HG03108 (cell line): ENCODE results near the gene NOP10.
"Not testable (repeated sequence)": the region's sequence is repeated elsewhere in the genome, so short reads cannot be mapped to it uniquely, and the experiment has no call there.

ENCODE experiments used
- ATAC-seq: cut with Tn5 transposase; IDR thresholded peaks from one replicate; pipeline ENCODE4 v1.9.1; 2021; ENCODE audit warnings: moderate library complexity; ENCODE audit not compliant: unreplicated experiment

NOP10 gene

GRCh38 chr15:34359416-34359815 lies 16.5 kb upstream of the NOP10 start:
- no peak for ATAC-seq

DNA sequence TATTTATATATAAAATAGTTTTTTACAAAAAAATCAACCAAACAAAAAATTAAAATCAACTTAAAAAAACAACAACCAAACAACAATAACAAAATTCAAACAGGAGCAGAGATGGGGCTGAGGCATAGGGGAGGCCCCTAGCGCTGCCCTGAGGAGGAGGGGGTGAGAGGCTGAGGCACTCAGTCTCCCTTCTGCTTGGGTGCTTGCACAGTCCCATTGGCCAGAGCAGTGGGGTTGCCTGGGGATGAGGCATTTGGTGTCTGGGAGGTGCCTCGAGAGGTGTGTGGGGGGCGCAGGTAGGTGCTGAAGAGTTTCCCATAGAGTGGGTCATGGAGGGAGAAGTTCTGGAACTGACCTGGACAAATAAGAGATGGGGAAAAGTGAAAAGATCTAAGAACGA lies 16.0 kb upstream of the NOP10 start:
- ATAC-seq, result no peak

DNA sequence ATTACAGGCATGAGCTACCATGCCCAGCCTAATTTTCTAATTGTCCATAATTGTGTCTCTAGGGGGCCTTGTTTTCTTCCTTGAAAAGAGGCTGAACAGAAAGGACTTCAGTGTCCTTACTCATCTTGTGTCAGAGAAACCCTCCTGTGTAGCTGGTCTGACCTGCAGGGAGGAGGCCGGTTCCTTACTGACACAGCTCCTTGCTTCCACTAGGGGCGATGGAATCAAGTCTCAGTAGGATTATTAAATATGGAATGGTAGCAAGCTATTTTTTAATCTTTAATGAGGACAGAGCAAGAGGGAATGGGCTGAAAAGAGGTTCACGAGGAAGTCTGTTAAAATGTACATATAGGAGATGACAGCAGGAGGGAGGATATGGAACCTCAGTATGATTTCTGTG lies 15.4 kb upstream of the NOP10 start:
- ATAC-seq, result no peak

- no peak for ATAC-seq
Observed at GRCh38 chr15:34357653-34358052, 14.7 kb upstream of the NOP10 start.

DNA sequence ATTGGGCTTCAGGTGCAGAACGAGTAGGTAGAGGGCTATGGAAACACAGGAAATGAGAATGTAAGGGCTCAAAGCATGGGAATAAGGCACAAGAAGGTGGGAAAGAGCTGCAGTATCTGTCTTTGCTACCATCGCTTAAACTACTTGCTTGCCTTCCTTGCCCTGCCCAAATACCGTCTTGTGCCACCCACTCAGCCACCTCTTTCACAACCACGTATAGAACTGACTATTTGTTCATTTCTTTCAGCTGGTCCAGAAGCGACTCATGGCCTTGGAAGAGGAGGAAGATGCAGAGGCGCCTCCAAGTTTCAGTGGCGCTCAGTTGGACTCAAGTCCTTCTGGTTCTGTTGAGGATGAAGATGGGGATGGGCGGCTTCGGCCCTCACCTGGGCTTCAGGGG lies 12.3 kb upstream of the NOP10 start:
- ATAC-seq, result no peak

DNA sequence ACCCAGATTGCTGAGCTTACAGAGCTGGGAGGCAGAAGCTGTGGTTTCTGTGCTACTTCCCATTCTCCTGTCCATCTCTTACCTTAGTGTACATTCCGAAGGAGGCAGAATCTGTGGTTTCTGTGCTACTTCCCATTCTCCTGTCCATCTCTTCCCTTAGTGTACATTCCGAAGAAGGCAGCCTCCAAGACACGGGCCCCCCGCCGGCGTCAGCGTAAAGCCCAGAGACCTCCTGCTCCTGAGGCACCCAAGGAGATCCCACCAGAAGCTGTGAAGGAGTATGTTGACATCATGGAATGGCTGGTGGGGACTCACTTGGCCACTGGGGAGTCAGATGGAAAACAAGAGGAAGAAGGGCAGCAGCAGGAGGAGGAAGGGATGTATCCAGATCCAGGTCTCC lies 11.3 kb upstream of the NOP10 start:
- ATAC-seq, result no peak

GRCh38 chr15:34353627-34354026 lies 10.7 kb upstream of the NOP10 start:
- no peak for ATAC-seq

DNA sequence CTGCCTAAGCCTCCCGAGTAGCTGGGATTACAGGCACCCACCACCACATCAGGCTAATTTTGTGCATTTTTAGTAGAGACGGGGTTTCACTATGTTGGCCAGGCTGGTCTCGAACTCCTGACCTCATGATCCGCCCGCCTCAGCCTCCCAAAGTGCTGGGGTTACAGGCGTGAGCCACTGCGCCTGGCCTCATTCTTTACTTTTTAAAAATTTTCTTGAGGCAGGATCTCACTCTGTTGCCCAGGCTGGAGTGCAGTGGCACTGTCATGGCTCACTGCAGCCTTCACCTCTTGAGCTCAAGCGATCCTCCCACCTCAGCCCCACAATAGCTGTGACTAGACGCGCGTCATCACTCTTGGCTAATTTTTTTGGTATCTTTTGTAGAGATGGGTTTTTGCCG lies 10.1 kb upstream of the NOP10 start:
- ATAC-seq, result not testable (repeated sequence)

DNA sequence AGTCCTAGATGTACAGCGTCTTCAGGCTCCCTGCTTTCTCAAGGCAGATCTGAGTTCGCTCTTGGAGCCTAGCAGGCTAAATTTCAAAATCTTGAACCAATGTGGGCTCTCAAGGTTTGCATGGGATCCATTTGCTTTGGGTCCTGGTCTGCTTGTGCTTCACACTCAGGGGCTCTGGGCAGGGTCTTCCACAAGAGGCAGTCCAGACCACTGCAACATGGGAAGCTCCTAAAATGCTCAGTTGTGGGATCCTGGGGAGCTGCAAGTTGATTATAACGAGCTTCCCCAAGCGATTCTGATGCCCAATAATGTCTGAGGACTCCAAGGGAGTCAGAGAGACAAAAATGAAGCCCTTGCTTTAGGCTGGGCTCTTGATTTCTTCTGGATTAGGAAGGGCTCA lies 6.8 kb upstream of the NOP10 start:
- ATAC-seq, result no peak

DNA sequence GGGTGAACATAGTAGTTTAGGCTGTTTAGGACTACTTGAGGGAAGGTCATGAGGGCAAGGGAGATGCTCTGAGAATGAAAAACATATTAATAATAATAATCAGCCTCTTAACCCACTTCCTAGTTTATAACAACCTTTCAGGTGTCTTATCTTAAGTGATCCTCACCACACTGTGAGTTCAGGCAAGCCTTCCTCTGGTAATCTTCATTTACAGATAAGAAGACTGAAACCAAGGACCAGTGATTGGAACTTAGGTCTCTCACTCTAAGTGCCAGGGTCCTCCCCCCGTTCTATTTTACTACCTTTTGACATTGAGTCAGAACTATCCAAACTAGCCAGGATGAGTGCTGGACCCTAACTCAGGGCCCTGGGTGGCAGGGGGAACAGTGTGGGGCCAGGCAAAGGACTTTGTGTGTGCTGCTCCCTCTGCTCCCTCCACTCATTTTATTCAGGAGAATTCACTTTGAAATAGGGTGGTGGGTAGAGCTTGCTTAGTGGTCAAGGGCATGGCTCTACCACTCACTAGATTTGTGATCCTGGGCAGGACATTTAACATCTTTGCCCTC lies 5.9 kb upstream of the NOP10 start:
- ATAC-seq, result no peak

DNA sequence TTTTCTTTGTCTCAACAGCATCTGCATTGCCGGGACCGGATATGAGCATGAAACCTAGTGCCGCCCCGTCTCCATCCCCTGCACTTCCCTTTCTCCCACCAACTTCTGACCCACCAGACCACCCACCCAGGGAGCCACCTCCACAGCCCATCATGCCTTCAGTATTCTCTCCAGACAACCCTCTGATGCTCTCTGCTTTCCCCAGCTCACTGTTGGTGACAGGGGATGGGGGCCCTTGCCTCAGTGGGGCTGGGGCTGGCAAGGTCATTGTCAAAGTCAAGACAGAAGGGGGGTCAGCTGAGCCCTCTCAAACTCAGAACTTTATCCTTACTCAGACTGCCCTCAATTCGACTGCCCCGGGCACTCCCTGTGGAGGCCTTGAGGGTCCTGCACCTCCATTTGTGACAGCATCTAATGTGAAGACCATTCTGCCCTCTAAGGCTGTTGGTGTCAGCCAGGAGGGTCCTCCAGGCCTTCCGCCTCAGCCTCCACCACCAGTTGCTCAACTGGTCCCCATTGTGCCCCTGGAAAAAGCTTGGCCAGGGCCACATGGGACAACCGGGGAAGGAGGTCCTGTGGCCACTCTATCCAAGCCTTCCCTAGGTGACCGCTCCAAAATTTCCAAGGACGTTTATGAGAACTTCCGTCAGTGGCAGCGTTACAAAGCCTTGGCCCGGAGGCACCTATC lies 5.2 kb upstream of the NOP10 start:
- ATAC-seq, result no peak

DNA sequence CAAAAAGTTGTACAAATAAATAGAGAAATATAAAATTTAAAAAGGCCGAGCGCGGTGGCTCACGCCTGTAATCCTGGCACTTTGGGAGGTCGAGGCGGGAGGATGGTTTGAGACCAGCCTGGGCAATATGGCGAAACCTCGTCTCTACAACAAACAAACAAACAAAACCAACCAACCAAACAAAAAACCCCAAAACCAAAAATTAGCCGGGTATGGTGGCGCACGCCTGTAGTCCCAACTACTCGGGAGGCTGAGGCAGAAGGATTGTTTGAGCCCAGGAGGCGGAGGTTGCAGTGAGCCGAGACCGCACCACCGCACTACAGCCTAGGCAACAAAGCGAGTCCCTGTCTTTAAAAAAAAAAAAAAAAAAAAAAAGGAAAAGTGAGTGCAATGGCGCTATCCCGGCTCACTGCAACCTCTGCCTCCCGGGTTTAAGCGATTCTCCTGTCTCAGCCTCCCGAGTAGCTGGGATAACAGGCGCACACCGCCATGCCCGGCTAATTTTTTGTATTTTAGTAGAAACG lies 661 bp downstream of the NOP10 start:
- not testable (repeated sequence) for ATAC-seq

GRCh38 chr15:34341381-34342212 lies 1.3 kb downstream of the NOP10 start:
- no peak for ATAC-seq

DNA sequence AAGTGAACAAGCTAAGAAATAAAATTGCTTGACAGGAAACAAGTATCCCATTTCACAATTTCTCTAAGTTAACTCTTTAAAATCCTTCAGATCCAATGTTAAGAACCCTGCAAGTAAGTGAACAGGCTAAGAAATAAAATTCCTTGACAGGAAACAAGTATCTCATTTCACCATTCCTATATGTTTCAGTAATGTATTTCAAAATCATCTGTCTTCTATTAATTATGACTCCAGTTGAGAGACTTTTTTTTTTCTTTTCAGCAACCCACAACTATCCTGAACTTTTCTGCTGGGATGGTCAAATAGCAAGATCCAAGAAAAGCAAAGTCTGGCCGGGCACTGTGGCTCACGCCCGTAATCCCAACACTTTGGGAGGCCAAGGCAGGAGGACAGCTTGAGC lies 3.0 kb downstream of the NOP10 start:
- no peak for ATAC-seq

GRCh38 chr15:34338347-34338746 lies 4.6 kb downstream of the NOP10 start:
- ATAC-seq, result no peak

DNA sequence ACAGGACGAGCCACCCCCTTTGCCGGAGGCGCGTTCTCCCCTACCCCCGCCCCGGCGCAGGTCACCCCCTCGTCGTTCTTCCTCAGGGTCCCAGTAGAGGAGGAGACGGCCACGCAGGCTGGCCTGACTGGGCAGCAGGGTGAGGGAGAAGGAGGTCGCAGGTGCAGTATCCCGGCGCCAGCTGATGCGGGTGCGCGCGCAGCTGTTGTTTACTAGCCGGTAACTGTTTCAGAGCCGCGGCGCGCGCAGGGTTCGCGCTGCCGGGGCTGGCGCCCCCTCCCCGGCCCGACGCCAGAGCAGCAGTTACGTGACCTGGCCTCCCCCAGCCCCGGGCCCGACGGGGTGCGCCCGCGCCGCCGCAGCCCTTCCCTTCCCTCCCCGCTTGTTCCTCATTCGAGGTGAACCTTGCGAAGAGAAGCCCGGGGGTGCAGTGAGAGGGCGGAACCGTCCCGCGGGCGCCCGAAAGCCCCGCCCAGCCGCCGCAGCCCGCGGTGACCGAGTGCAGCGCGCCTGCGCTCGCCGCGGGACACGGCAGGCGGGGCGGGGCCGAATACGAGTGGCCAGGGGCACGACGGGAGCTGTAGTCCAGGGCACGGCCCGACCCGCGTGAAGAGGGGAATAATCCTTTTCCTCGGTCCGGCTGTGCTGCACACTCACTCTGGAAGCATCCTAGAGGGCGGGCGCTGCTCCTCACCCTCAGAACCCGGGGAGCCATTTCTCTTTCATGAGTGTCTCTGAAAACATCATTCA lies 5.2 kb downstream of the NOP10 start, which contains the start of gene SLC12A6:
Gene SLC12A6, minus strand, starts transcription at position 225 of the 750 bp plus-strand sequence. CDS start 1,101 bp downstream, outside the sequence.
- peak; percentile 69 for ATAC-seq

GRCh38 chr15:34336991-34337556 lies 5.9 kb downstream of the NOP10 start:
- ATAC-seq, result peak; percentile 1

DNA sequence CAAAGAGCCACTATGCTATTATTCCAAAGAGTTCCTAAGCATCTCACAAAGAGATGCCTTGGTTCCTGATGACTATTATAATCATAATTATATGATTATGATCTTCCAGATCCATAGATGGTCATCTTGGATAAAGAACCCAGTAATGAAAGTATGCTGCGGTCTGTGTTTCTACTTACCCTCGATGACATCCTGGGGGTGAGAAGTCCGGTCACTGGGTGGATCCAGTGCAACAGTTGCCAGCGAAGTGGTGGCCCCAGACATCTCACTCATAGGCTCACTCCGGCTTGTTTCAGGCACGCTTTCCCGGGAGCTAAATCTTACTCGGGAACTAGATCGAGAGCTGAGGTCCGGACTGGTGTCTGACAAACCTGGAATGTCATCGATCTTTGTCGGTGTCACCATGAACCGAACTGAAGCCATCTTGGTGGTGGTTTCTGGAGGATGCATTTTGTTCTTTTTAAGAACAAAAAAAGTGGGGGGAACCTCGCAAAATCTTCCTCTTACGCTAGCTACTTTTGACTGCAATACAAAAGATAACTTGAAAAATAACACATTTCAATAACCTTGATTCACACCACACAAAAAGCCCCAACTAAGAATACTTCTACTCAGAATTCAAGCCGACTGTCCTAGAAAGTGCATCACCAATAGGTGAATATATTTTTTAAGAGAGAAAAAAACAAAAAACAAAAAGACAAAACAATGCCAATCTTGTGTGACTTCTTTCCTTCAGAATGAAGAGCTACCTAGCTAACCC lies 6.5 kb downstream of the NOP10 start:
- ATAC-seq, result no peak

DNA sequence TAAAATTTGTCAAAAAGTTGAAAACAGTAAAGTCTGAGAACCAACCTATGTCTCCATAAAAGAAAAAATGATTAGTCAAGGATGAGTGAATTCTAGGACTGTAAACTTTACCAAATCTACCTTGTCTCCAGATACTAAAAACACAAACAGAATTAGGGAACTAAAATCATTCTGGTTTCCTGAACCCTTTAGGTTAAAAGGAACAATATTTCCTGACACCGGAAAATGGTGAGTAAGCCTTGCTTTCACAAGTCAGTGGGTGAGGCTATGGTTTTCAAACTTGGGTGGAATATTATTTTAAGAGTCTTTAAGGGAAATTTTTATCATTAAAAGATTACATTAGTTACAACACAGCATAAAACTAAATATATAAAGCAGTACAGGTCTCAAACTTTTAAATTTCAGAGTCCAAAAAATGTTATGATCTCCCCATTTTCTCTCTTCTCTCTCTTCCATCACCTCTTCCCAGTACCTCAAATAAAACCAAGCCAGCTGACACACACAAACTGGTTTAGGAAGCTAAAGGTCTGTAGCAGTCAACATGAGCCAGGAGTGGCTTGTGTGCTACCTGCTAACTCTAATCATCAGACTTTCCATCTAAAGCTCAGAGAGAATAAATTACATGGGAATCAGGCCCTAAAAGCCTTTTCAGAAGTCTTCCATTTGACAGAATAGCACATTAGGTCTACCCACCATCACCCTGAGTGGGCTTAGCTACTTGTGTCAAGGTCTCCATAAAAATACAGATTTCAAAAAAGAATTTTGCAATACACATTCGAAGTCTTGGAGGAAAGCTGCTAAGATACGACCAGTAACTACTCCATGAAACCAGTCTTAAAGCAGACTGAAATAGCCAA lies 7.5 kb downstream of the NOP10 start:
- no peak for ATAC-seq
